IMR-90 (cell line): ENCODE measurements around the gene PALM2AKAP2. TPM values are rescaled to one million over a fixed set of nuclear protein-coding genes. Genes with fewer than 3 reads are reported as not detected.

Experiments
- ATAC-seq: fragments of 200-7000 bp; cut with Tn5 transposase; 2 replicates; pipeline ENCODE4 v1.9.1; 2020; ENCODE audit warnings: low read depth, mild to moderate bottlenecking, moderate library complexity
- BruUV-seq: library from RNA; stranded (reverse); fragments of 400-500 nt; replicated peaks from 2 replicates; lab custom pipeline; 2021; lab: Mats Ljungman, UMichigan
- CTCF ChIA-PET: fragments of 300-600 bp; formaldehyde crosslinking; extraction: SDS; loops from one replicate; lab custom pipeline; 2021; ENCODE audit warnings: antibody characterized with exemption; lab: Yijun Ruan, JAX
- POLR2A ChIA-PET: fragments of 300-600 bp; sonication (Branson Sonifier 250); formaldehyde crosslinking; loops from one replicate; lab custom pipeline; 2022; ENCODE audit warnings: antibody characterized with exemption; ENCODE audit not compliant: unreplicated experiment; lab: Charles Lee
- DNase-seq: peaks from one replicate; pipeline ENCODE4 v3.0.0; 2013
- H2AFZ ChIP-seq: replicated peaks from 2 replicates; pipeline ENCODE3; 2013; ENCODE audit warnings: low read length, mild to moderate bottlenecking; ENCODE audit not compliant: poor library complexity
- H2AK5ac ChIP-seq: 2 replicates; pipeline ENCODE4 v1.6.1; 2013; ENCODE audit warnings: low read depth, low read length, inconsistent platforms
- H2AK9ac ChIP-seq: replicated peaks from 2 replicates; pipeline ENCODE3; 2013; ENCODE audit warnings: mild to moderate bottlenecking, low read depth, low read length, moderate library complexity; ENCODE audit not compliant: poor library complexity
- H2BK120ac ChIP-seq: 2 replicates; pipeline ENCODE4 v1.6.1; 2013; ENCODE audit warnings: low read depth, low read length, inconsistent platforms
- H2BK15ac ChIP-seq: 3 replicates; pipeline ENCODE4 v1.6.1; 2013; ENCODE audit warnings: low read depth, low read length, inconsistent platforms
- H2BK20ac ChIP-seq: 2 replicates; pipeline ENCODE4 v1.6.1; 2013; ENCODE audit warnings: low read depth, mild to moderate bottlenecking, inconsistent platforms, low read length, moderate library complexity
- H2BK5ac ChIP-seq: 2 replicates; pipeline ENCODE4 v1.6.1; 2013; ENCODE audit warnings: mild to moderate bottlenecking, low read depth, low read length, inconsistent platforms; ENCODE audit not compliant: poor library complexity, severe bottlenecking
- H3K14ac ChIP-seq: replicated peaks from 2 replicates; pipeline ENCODE4 v1.6.1; 2013; ENCODE audit warnings: low read depth, low read length, inconsistent platforms
- H3K18ac ChIP-seq: 2 replicates; pipeline ENCODE4 v1.6.1; 2013; ENCODE audit warnings: low read depth, low read length, control low read depth
- H3K23ac ChIP-seq: 2 replicates; pipeline ENCODE4 v1.6.1; 2013; ENCODE audit warnings: low read depth, low read length, inconsistent platforms
- H3K27ac ChIP-seq: 2 replicates; pipeline ENCODE4 v1.5.1; 2013; ENCODE audit warnings: mild to moderate bottlenecking, control low read depth, low read length; ENCODE audit not compliant: insufficient read depth
- H3K27me3 ChIP-seq: 2 replicates; pipeline ENCODE4 v1.6.1; 2013; ENCODE audit warnings: low read length; ENCODE audit not compliant: control insufficient read depth, insufficient read depth
- H3K36me3 ChIP-seq: 2 replicates; pipeline ENCODE4 v1.6.1; 2013; ENCODE audit warnings: low read length, mixed read lengths; ENCODE audit not compliant: control insufficient read depth, insufficient read depth
- H3K4ac ChIP-seq: 2 replicates; pipeline ENCODE4 v1.6.1; 2013; ENCODE audit warnings: low read depth, low read length, inconsistent platforms
- H3K4me1 ChIP-seq: 2 replicates; pipeline ENCODE4 v1.6.1; 2013; ENCODE audit warnings: low read length, mixed read lengths; ENCODE audit not compliant: control insufficient read depth, insufficient read depth
- H3K4me2 ChIP-seq: 2 replicates; pipeline ENCODE4 v1.6.1; 2013; ENCODE audit warnings: low read depth, mild to moderate bottlenecking, control low read depth, low read length, moderate library complexity
- H3K4me3 ChIP-seq: 2 replicates; pipeline ENCODE4 v1.5.1; 2013; ENCODE audit warnings: low read depth, mild to moderate bottlenecking, control low read depth, low read length, moderate library complexity; ENCODE audit not compliant: insufficient read depth
- H3K56ac ChIP-seq: 2 replicates; pipeline ENCODE4 v1.6.1; 2013; ENCODE audit warnings: low read length, inconsistent platforms; ENCODE audit not compliant: insufficient read depth; ENCODE audit errors: extremely low read depth
- H3K79me1 ChIP-seq, 2 experiments: 2 replicates each; pipeline ENCODE4 v1.6.1; 2013; ENCODE audit warnings: low read length in 2 of 2, inconsistent platforms in 1 of 2, low read depth in 1 of 2
- H3K9ac ChIP-seq: 2 replicates; pipeline ENCODE4 v1.6.1; 2013; ENCODE audit warnings: low read depth, low read length, control low read depth
- H3K9me1 ChIP-seq: 2 replicates; pipeline ENCODE4 v1.6.1; 2013; ENCODE audit warnings: low read length, inconsistent platforms; ENCODE audit not compliant: insufficient read depth
- H3K9me3 ChIP-seq: 2 replicates; pipeline ENCODE4 v1.6.1; 2013; ENCODE audit warnings: low read length; ENCODE audit not compliant: control insufficient read depth, insufficient read depth
- H4K20me1 ChIP-seq: 2 replicates; pipeline ENCODE4 v1.6.1; 2013; ENCODE audit warnings: low read length, inconsistent platforms; ENCODE audit not compliant: insufficient read depth
- H4K5ac ChIP-seq: 2 replicates; pipeline ENCODE4 v1.6.1; 2013; ENCODE audit warnings: mild to moderate bottlenecking, low read depth, low read length, control low read depth
- H4K8ac ChIP-seq, 2 experiments: 2 replicates each; pipeline ENCODE4 v1.6.1; 2013; ENCODE audit warnings: low read depth in 2 of 2, low read length in 2 of 2, control low read depth in 1 of 2, inconsistent platforms in 1 of 2
- H4K91ac ChIP-seq: 2 replicates; pipeline ENCODE4 v1.6.1; 2013; ENCODE audit warnings: low read depth, low read length, inconsistent platforms; ENCODE audit not compliant: insufficient read depth
- CEBPB ChIP-seq: IDR thresholded peaks from 2 replicates; pipeline ENCODE4 v1.6.1; 2012; ENCODE audit warnings: low read depth, low read length, improper control_type of control experiment
- CHD1 ChIP-seq: IDR thresholded peaks from 2 replicates; pipeline ENCODE4 v1.6.1; 2012; ENCODE audit warnings: low read depth, low read length, improper control_type of control experiment
- CTCF ChIP-seq: conservative IDR thresholded peaks from 2 replicates; pipeline ENCODE4 v1.5.1; 2012; ENCODE audit warnings: mild to moderate bottlenecking, low read depth, low read length, improper control_type of control experiment
- MAZ ChIP-seq: IDR thresholded peaks from 2 replicates; pipeline ENCODE4 v1.6.1; 2012; ENCODE audit warnings: low read depth, mild to moderate bottlenecking, low read length, improper control_type of control experiment, moderate library complexity, borderline replicate concordance
- SMC3 ChIP-seq: fragments of 150-350 bp; IDR thresholded peaks from 2 replicates; pipeline ENCODE4 v1.6.1; 2016; ENCODE audit warnings: low read depth, mild to moderate bottlenecking, antibody characterized with exemption, low read length, moderate library complexity
- WGBS, 2 experiments: methylation state at CpG; one replicate each; pipeline versions ENCODE4 v1.1.5 to v1.1.7; 2013; ENCODE audit warnings: missing lambda C conversion rate in 2 of 2; ENCODE audit not compliant: insufficient read length in 1 of 2; ENCODE audit errors: extremely low coverage in 2 of 2; 5-methylcytosine and 5-hydroxymethylcytosine counted together
- dilution Hi-C: fragments of 300-500 bp; cut with HindIII; formaldehyde crosslinking; loops from one replicate; pipeline ENCODE4 v1.14.3; 2018; ENCODE audit warnings: low sequenced_read_pairs; ENCODE audit not compliant: unreplicated experiment
- in situ Hi-C: fragments of 300-500 bp; cut with MboI; formaldehyde crosslinking; loops from 3 replicates; pipeline ENCODE4 v1.14.3; 2019; ENCODE audit warnings: low sequenced_read_pairs, inconsistent platforms, mixed read lengths
- intact Hi-C: fragments of 100-400 bp; cut with micrococcal nuclease; formaldehyde crosslinking; loops from 2 replicates; pipeline ENCODE4 v1.10.0; 2022
- polyA plus RNA-seq, 3 experiments: library from polyadenylated mRNA; depleted of rRNA; stranded (reverse); fragments of >200 nt; gene quantifications; 2 replicates each; pipeline ENCODE4 v1.2.3, GENCODE V29; 2012; ENCODE audit warnings: low replicate concordance in 1 of 3
- total RNA-seq: library from RNA; depleted of rRNA; stranded (reverse); fragments of >200 nt; gene quantifications from 2 replicates; pipeline ENCODE4 v1.2.3, GENCODE V29; 2012

PALM2AKAP2 gene
- total and polyA plus RNA-seq, 2 of the 4 experiments (the other 2 are of a cell fraction), result 3.2 to 14.2 TPM

- H3K9me1 ChIP-seq, result peaks cover 8% of the 10 kb centered on the region; the same call in 1 of the 2 replicates
- peak overlapping the region; percentile 85 for H3K18ac ChIP-seq
- H2AK5ac ChIP-seq, result peak overlapping the region; percentile 37
- ChIA-PET POLR2A (no interaction called here), CTCF (no interaction called here)
- WGBS, 2 experiments, result no CpG with 5 or more reads among the region's 16 CpGs
- no peak for TF ChIP-seq MAZ
- 0 out of 2 replicates have a peak, but pooled peaks have one; percentile 17 for TF ChIP-seq CEBPB
- no peak for TF ChIP-seq SMC3
- no peak for TF ChIP-seq CTCF
- TF ChIP-seq CHD1, result 0 out of 2 replicates have a peak, but pooled peaks have one; percentile 25
- in situ Hi-C loops (no loop called here), intact Hi-C loops (loop anchor here (2.0 kb wide), 1 partner anchor 36 kb away; no protein-coding TSS in a partner anchor), dilution Hi-C loops (no loop called here)
- peak overlapping the region; percentile 93 for H2BK120ac ChIP-seq
- H3K23ac ChIP-seq, result peak overlapping the region; percentile 96
- H2BK5ac ChIP-seq, result peak overlapping the region; percentile 83
- H3K9me3 ChIP-seq, result no peaks in the 10 kb centered on the region
- peaks cover 4 to 51% of the 10 kb centered on the region in 2 experiments; a peak in 3 of 4 replicates for H3K79me1 ChIP-seq
- H2BK20ac ChIP-seq, result peak overlapping the region; percentile 84
- DNase-seq (no peak), ATAC-seq (peak; percentile 33)
- H3K9ac ChIP-seq, result peak overlapping the region; percentile 75
- H3K4ac ChIP-seq, result peak overlapping the region; percentile 84
- H3K4me1 ChIP-seq, result peaks cover 4% of the 10 kb centered on the region
- peak overlapping the region; percentile 58 for H3K27ac ChIP-seq
- no peaks in the 10 kb centered on the region for H3K36me3 ChIP-seq
- peak overlapping the region; percentile 90 for H3K4me3 ChIP-seq
- H3K4me2 ChIP-seq, result peak overlapping the region; percentile 90
- H2BK15ac ChIP-seq, result peak overlapping the region; percentile 35; the same call in 2 of the 3 replicates
- peak overlapping the region; percentile 86 for H4K91ac ChIP-seq
- H3K14ac ChIP-seq, result peak overlapping the region; percentile 97
- H4K5ac ChIP-seq, result peak overlapping the region; percentile 45
- H2AK9ac ChIP-seq, result peak overlapping the region; percentile 90
- H3K27me3 ChIP-seq, result no peaks in the 10 kb centered on the region
- no TSS peak for BruUV-seq
- H4K20me1 ChIP-seq, result no peaks in the 10 kb centered on the region; the same call in 1 of the 2 replicates
- H3K56ac ChIP-seq, result peak overlapping the region; percentile 86
- H4K8ac ChIP-seq, result peak overlapping the region; percentile 58 to 59
- peak overlapping the region; percentile 93 for H2AFZ ChIP-seq
These were observed 545 bp downstream of the PALM2AKAP2 start for GRCh38 chr9:109780453-109781033.
